Lower leg skin (tissue), 3 donors: ENCODE data around the gene GNG12.

ENCODE experiments used
- CTCF ChIP-seq, 3 donors: fragments of 450-650 bp; IDR thresholded peaks; one replicate each; pipeline ENCODE4 v1.5.1; 2016; ENCODE audit warnings: antibody characterized with exemption in 3 of 3, mild to moderate bottlenecking in 3 of 3, moderate library complexity in 2 of 3
- POLR2A ChIP-seq, 2 donors: fragments of 450-650 bp; IDR thresholded peaks; one replicate each; pipeline ENCODE4 v1.6.1; 2016 to 2017; ENCODE audit warnings: antibody characterized with exemption in 2 of 2, mild to moderate bottlenecking in 1 of 2, moderate library complexity in 1 of 2

- TF ChIP-seq CTCF (IDR thresholded peaks at IDR 0.05), result no peak
- TF ChIP-seq POLR2A (IDR thresholded peaks at IDR 0.05), result no peak
These were observed 103.4 kb downstream of the GNG12 start for GRCh38 chr1:67729872-67730271.
